Gastroesophageal sphincter (tissue), 2 donors: ENCODE measurements around the gene SPAG16.

ENCODE experiments used
- EP300 ChIP-seq: sonication (generic); formaldehyde crosslinking; IDR thresholded peaks from one replicate; pipeline ENCODE4 v1.6.1; 2017; ENCODE audit warnings: antibody characterized with exemption, mild to moderate bottlenecking
- POLR2A ChIP-seq, 2 donors: fragments of 450-650 bp; IDR thresholded peaks; one replicate each; pipeline ENCODE4 v1.6.1; 2017; ENCODE audit warnings: antibody characterized with exemption in 2 of 2, mild to moderate bottlenecking in 2 of 2, moderate library complexity in 1 of 2

GRCh38 chr2:213691351-213691750, 407.1 kb downstream of the SPAG16 start:
- TF ChIP-seq POLR2A (IDR thresholded peaks at IDR 0.05) (no peak), EP300 (no peak)
